H9 (cell line): ENCODE measurements around the gene CACNA1H. TPM values are rescaled to one million over a fixed set of nuclear protein-coding genes. Genes with fewer than 3 reads are reported as not detected.

Experiments used
- DNase-seq: peaks from one replicate; pipeline ENCODE4 v3.0.0-alpha.2; 2017
- H2AFZ ChIP-seq: one replicate; pipeline ENCODE4 v1.6.1; 2013; ENCODE audit warnings: mild to moderate bottlenecking, low read length, control low read depth, moderate library complexity
- H2AK5ac ChIP-seq: 2 replicates; pipeline ENCODE4 v1.6.1; 2013; ENCODE audit warnings: low read length, control low read depth, mixed read lengths; ENCODE audit not compliant: insufficient read length
- H2BK120ac ChIP-seq: one replicate; pipeline ENCODE4 v1.6.1; 2013; ENCODE audit warnings: low read depth, mild to moderate bottlenecking, low read length, control low read depth, inconsistent platforms; ENCODE audit not compliant: poor library complexity, severe bottlenecking
- H2BK12ac ChIP-seq: 2 replicates; pipeline ENCODE4 v1.6.1; 2013; ENCODE audit warnings: low read length, control low read depth, mixed read lengths, low read depth; ENCODE audit not compliant: insufficient read length
- H2BK15ac ChIP-seq: 2 replicates; pipeline ENCODE4 v1.6.1; 2013; ENCODE audit warnings: low read depth, low read length, control low read depth
- H2BK20ac ChIP-seq: one replicate; pipeline ENCODE4 v1.6.1; 2013; ENCODE audit warnings: low read depth, mild to moderate bottlenecking, low read length, control low read depth, inconsistent platforms; ENCODE audit not compliant: poor library complexity, severe bottlenecking
- H2BK5ac ChIP-seq: 2 replicates; pipeline ENCODE4 v1.6.1; 2013; ENCODE audit warnings: low read length, control low read depth, mixed read lengths; ENCODE audit not compliant: insufficient read length
- H3K14ac ChIP-seq: 2 replicates; pipeline ENCODE4 v1.6.1; 2013; ENCODE audit warnings: low read length, control low read depth; ENCODE audit not compliant: insufficient read depth
- H3K18ac ChIP-seq: 2 replicates; pipeline ENCODE4 v1.6.1; 2013; ENCODE audit warnings: low read depth, mild to moderate bottlenecking, mixed read lengths, low read length, control low read depth; ENCODE audit not compliant: insufficient read length
- H3K23ac ChIP-seq: 2 replicates; pipeline ENCODE4 v1.6.1; 2013; ENCODE audit warnings: low read length, control low read depth, mixed read lengths, low read depth; ENCODE audit not compliant: insufficient read length
- H3K23me2 ChIP-seq: 2 replicates; pipeline ENCODE4 v1.6.1; 2013; ENCODE audit warnings: low read depth, mild to moderate bottlenecking, mixed read lengths, low read length, control low read depth; ENCODE audit not compliant: insufficient read length, poor library complexity, severe bottlenecking
- H3K27ac ChIP-seq: 2 replicates; pipeline ENCODE4 v1.5.1; 2013; ENCODE audit warnings: low read length, control low read depth, mixed read lengths, low read depth; ENCODE audit not compliant: insufficient read length
- H3K27me3 ChIP-seq: 2 replicates; pipeline ENCODE4 v1.6.1; 2013; ENCODE audit warnings: low read length, control low read depth, inconsistent platforms; ENCODE audit not compliant: insufficient read depth
- H3K4ac ChIP-seq: 2 replicates; pipeline ENCODE4 v1.6.1; 2013; ENCODE audit warnings: low read depth, mild to moderate bottlenecking, control low read depth, inconsistent platforms, low read length, moderate library complexity
- H3K4me1 ChIP-seq: 2 replicates; pipeline ENCODE4 v1.6.1; 2013; ENCODE audit warnings: low read length, control low read depth, inconsistent platforms; ENCODE audit not compliant: insufficient read depth
- H3K4me2 ChIP-seq: 2 replicates; pipeline ENCODE4 v1.6.1; 2013; ENCODE audit warnings: low read length, control low read depth, mixed read lengths; ENCODE audit not compliant: insufficient read length, insufficient read depth
- H3K56ac ChIP-seq: 2 replicates; pipeline ENCODE4 v1.6.1; 2013; ENCODE audit warnings: low read depth, mild to moderate bottlenecking, mixed read lengths, low read length, control low read depth; ENCODE audit not compliant: insufficient read length
- H3K79me1 ChIP-seq: 2 replicates; pipeline ENCODE4 v1.6.1; 2013; ENCODE audit warnings: low read depth, mild to moderate bottlenecking, moderate library complexity, low read length, control low read depth, inconsistent platforms; ENCODE audit not compliant: insufficient read depth, poor library complexity, severe bottlenecking
- H3K79me2 ChIP-seq: 2 replicates; pipeline ENCODE4 v1.6.1; 2013; ENCODE audit warnings: low read length, control low read depth, inconsistent platforms; ENCODE audit not compliant: insufficient read depth
- H3K9ac ChIP-seq: 2 replicates; pipeline ENCODE4 v1.6.1; 2013; ENCODE audit warnings: low read length, control low read depth, mixed read lengths; ENCODE audit not compliant: insufficient read length; ENCODE audit errors: extremely low read depth
- H3K9me3 ChIP-seq: one replicate; pipeline ENCODE4 v1.6.1; 2013; ENCODE audit warnings: low read depth, low read length, inconsistent platforms; ENCODE audit not compliant: control insufficient read depth
- H3T11ph ChIP-seq: one replicate; pipeline ENCODE4 v1.6.1; 2013; ENCODE audit warnings: mild to moderate bottlenecking, low read length, control low read depth, inconsistent platforms
- H4K20me1 ChIP-seq: one replicate; pipeline ENCODE4 v1.6.1; 2013; ENCODE audit not compliant: control insufficient read depth, insufficient read length, insufficient read depth
- H4K5ac ChIP-seq: 2 replicates; pipeline ENCODE4 v1.6.1; 2013; ENCODE audit warnings: low read depth, mild to moderate bottlenecking, mixed read lengths, low read length, control low read depth; ENCODE audit not compliant: insufficient read length
- H4K8ac ChIP-seq: replicated peaks from 2 replicates; pipeline ENCODE4 v1.6.1; 2013; ENCODE audit warnings: low read length, control low read depth, mixed read lengths, low read depth; ENCODE audit not compliant: insufficient read length
- H4K91ac ChIP-seq: 2 replicates; pipeline ENCODE4 v1.6.1; 2013; ENCODE audit warnings: low read depth, mild to moderate bottlenecking, moderate library complexity, mixed read lengths, low read length, control low read depth; ENCODE audit not compliant: insufficient read length
- H3K27ac Mint-ChIP-seq, 3 experiments: 2 replicates in 2 of 3; 3 replicates in 1 of 3; pipeline ENCODE4 v1.8.0; 2020 to 2021; ENCODE audit warnings: mixed read lengths in 3 of 3, mild to moderate bottlenecking in 1 of 3, moderate library complexity in 1 of 3
- H3K27me3 Mint-ChIP-seq: 2 replicates; pipeline ENCODE4 v1.8.0; 2021; ENCODE audit warnings: low read depth, mild to moderate bottlenecking, moderate library complexity, mixed read lengths
- H3K36me3 Mint-ChIP-seq, 3 experiments: 2 replicates in 2 of 3; 3 replicates in 1 of 3; pipeline ENCODE4 v1.8.0; 2020 to 2021; ENCODE audit warnings: low read depth in 3 of 3, mixed read lengths in 3 of 3; ENCODE audit not compliant: insufficient read depth in 1 of 3
- H3K4me1 Mint-ChIP-seq, 2 experiments: 2 replicates each; pipeline ENCODE4 v1.8.0; 2020; ENCODE audit warnings: mixed read lengths in 2 of 2
- H3K4me3 Mint-ChIP-seq, 2 experiments: 2 replicates in 1 of 2; 3 replicates in 1 of 2; pipeline ENCODE4 v1.8.0; 2020 to 2021; ENCODE audit warnings: mild to moderate bottlenecking in 2 of 2, mixed read lengths in 2 of 2, moderate library complexity in 1 of 2
- H3K9me3 Mint-ChIP-seq, 2 experiments: 2 replicates in 1 of 2; 3 replicates in 1 of 2; pipeline ENCODE4 v1.8.0; 2020; ENCODE audit warnings: mild to moderate bottlenecking in 2 of 2, mixed read lengths in 2 of 2, moderate library complexity in 1 of 2
- WGBS: extraction: QIAGEN DNeasy Blood & Tissue Kit; methylation state at CpG from one replicate; pipeline ENCODE4 v1.1.7; 2013; ENCODE audit warnings: missing lambda C conversion rate, low lambda C conversion rate, mixed read lengths; ENCODE audit not compliant: insufficient read length; ENCODE audit errors: extremely low coverage; 5-methylcytosine and 5-hydroxymethylcytosine counted together
- total RNA-seq: library from RNA; stranded (reverse); gene quantifications from 2 replicates; pipeline ENCODE4 v1.2.1, GENCODE V29; 2021
- TF ChIP-seq, protein P1 (sequence below): fragments of 200-600 bp; sonication (generic); conservative IDR thresholded peaks from 3 replicates; pipeline ENCODE4 v1.8.0; 2021; ENCODE audit warnings: antibody characterized with exemption, mild to moderate bottlenecking

CACNA1H gene
- total RNA-seq, 1 experiment from 2014 or later: 43.3 TPM

GRCh38 chr16:1182950-1183907 lies 30.3 kb downstream of the CACNA1H start:
- H2BK120ac ChIP-seq: no peak overlapping the region
- no peaks in the 10 kb centered on the region for H4K20me1 ChIP-seq
- H3K18ac ChIP-seq: no peak overlapping the region
- H2BK5ac ChIP-seq: no peak overlapping the region
- no peaks in the 10 kb centered on the region for H3K79me1 ChIP-seq
- H2BK15ac ChIP-seq: no peak overlapping the region
- Mint-ChIP-seq H3K4me3 (no peak overlapping the region), H3K27ac (no peak overlapping the region), H3K27me3 (no peaks in the 10 kb centered on the region), H3K4me1 (peaks cover 3 to 14% of the 10 kb centered on the region in 2 experiments; a peak in 2 of 4 replicates), H3K9me3 (no peaks in the 10 kb centered on the region), H3K36me3 (peaks cover 0 to 8% (median 7%) of the 10 kb centered on the region in 3 experiments; a peak in 3 of 7 replicates)
- no peak overlapping the region for H2AFZ ChIP-seq
- no peak overlapping the region for H3K23ac ChIP-seq
- H2BK12ac ChIP-seq: no peak overlapping the region
- no peak overlapping the region for H3T11ph ChIP-seq
- H3K79me2 ChIP-seq: no peaks in the 10 kb centered on the region
- H4K91ac ChIP-seq: no peak overlapping the region
- H3K4ac ChIP-seq: no peak overlapping the region
- TF ChIP-seq, protein P1, sequence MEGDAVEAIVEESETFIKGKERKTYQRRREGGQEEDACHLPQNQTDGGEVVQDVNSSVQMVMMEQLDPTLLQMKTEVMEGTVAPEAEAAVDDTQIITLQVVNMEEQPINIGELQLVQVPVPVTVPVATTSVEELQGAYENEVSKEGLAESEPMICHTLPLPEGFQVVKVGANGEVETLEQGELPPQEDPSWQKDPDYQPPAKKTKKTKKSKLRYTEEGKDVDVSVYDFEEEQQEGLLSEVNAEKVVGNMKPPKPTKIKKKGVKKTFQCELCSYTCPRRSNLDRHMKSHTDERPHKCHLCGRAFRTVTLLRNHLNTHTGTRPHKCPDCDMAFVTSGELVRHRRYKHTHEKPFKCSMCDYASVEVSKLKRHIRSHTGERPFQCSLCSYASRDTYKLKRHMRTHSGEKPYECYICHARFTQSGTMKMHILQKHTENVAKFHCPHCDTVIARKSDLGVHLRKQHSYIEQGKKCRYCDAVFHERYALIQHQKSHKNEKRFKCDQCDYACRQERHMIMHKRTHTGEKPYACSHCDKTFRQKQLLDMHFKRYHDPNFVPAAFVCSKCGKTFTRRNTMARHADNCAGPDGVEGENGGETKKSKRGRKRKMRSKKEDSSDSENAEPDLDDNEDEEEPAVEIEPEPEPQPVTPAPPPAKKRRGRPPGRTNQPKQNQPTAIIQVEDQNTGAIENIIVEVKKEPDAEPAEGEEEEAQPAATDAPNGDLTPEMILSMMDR: no peak
- WGBS: no CpG with 5 or more reads among the region's 45 CpGs
- H3K56ac ChIP-seq: no peak overlapping the region
- H3K4me1 ChIP-seq: no peaks in the 10 kb centered on the region
- H3K27me3 ChIP-seq: no peaks in the 10 kb centered on the region
- H4K8ac ChIP-seq: no peak overlapping the region
- no peak overlapping the region for H2BK20ac ChIP-seq
- H3K9ac ChIP-seq: no peak overlapping the region
- no peaks in the 10 kb centered on the region for H3K9me3 ChIP-seq
- no peak overlapping the region for H3K14ac ChIP-seq
- no peak for DNase-seq
- H3K27ac ChIP-seq: no peak overlapping the region
- H3K4me2 ChIP-seq: no peak overlapping the region
- no peak overlapping the region for H2AK5ac ChIP-seq
- peaks cover 2% of the 10 kb centered on the region for H3K23me2 ChIP-seq
- no peak overlapping the region for H4K5ac ChIP-seq
